Measurements from ENCODE around the gene HES5. TPM values are rescaled to one million over a fixed set of nuclear protein-coding genes. Genes with fewer than 3 reads are reported as not detected.

The HES5 gene
- total RNA-seq, 1 experiment from 2014 or later, result not detected

- no peaks in the 10 kb centered on the region for H3K36me3 Mint-ChIP-seq (ENCODE audit: insufficient read depth in 1 of 3, low read depth in 3 of 3)
- no peak overlapping the region for H2AFZ ChIP-seq (ENCODE audit: low read length)
- no peak for DNase-seq
- H3K4me3 Mint-ChIP-seq, result no peak overlapping the region
- no peaks in the 10 kb centered on the region for H3K23me2 ChIP-seq (ENCODE audit: insufficient read length, low read depth, low read length, poor library complexity, severe bottlenecking)
- no peaks in the 10 kb centered on the region for H3K79me1 ChIP-seq (ENCODE audit: insufficient read depth, low read depth, low read length, poor library complexity, severe bottlenecking)
- WGBS (ENCODE audit: extremely low coverage, insufficient read length, low lambda C conversion rate), result no CpG with 5 or more reads among the region's 7 CpGs
- no peak overlapping the region for H3K23ac ChIP-seq (ENCODE audit: insufficient read length, low read depth, low read length)
- peaks cover 22% of the 10 kb centered on the region; the same call in 1 of the 2 replicates for H3K27me3 ChIP-seq (ENCODE audit: insufficient read depth, low read length)
- H2BK5ac ChIP-seq (ENCODE audit: insufficient read length, low read length), result no peak overlapping the region
- H3K79me2 ChIP-seq (ENCODE audit: insufficient read depth, low read length), result no peaks in the 10 kb centered on the region
- H3K14ac ChIP-seq (ENCODE audit: insufficient read depth, low read length), result no peak overlapping the region
- H4K5ac ChIP-seq (ENCODE audit: insufficient read length, low read depth, low read length), result no peak overlapping the region
- H3K9me3 Mint-ChIP-seq, result peaks cover 0 to 3% of the 10 kb centered on the region in 2 experiments; a peak in 2 of 5 replicates
- H2BK12ac ChIP-seq (ENCODE audit: insufficient read length, low read depth, low read length), result no peak overlapping the region
- peaks cover 10 to 22% of the 10 kb centered on the region in 2 experiments for H3K4me1 Mint-ChIP-seq
- no peaks in the 10 kb centered on the region for H3K9me3 ChIP-seq (ENCODE audit: control insufficient read depth, low read depth, low read length)
- no peak overlapping the region for H3K4ac ChIP-seq (ENCODE audit: low read depth, low read length)
- no peak overlapping the region for H4K8ac ChIP-seq (replicated peaks; ENCODE audit: insufficient read length, low read depth, low read length)
- no peak overlapping the region for H3K18ac ChIP-seq (ENCODE audit: insufficient read length, low read depth, low read length)
- no peak overlapping the region for H3K4me2 ChIP-seq (ENCODE audit: insufficient read depth, insufficient read length, low read length)
- no peak for TF ChIP-seq CTCF (conservative IDR thresholded peaks at IDR 0.05)
- no peak overlapping the region for H2BK120ac ChIP-seq (ENCODE audit: low read depth, low read length, poor library complexity, severe bottlenecking)
- peaks cover 3% of the 10 kb centered on the region for H4K20me1 ChIP-seq (ENCODE audit: control insufficient read depth, insufficient read depth, insufficient read length)
- no peak overlapping the region for H3K56ac ChIP-seq (ENCODE audit: insufficient read length, low read depth, low read length)
- no peak overlapping the region for H4K91ac ChIP-seq (ENCODE audit: insufficient read length, low read depth, low read length)
- H3T11ph ChIP-seq (ENCODE audit: low read length), result no peak overlapping the region
- peaks cover 97% of the 10 kb centered on the region for H3K27me3 Mint-ChIP-seq (ENCODE audit: low read depth)
- no peak overlapping the region for H3K9ac ChIP-seq (ENCODE audit: extremely low read depth, insufficient read length, low read length)
- H3K27ac ChIP-seq (ENCODE audit: insufficient read length, low read depth, low read length), result no peak overlapping the region
- H3K27ac Mint-ChIP-seq, result no peak overlapping the region
- H2BK15ac ChIP-seq (ENCODE audit: low read depth, low read length), result no peak overlapping the region
- H2BK20ac ChIP-seq (ENCODE audit: low read depth, low read length, poor library complexity, severe bottlenecking), result no peak overlapping the region
- no peaks in the 10 kb centered on the region for H3K4me1 ChIP-seq (ENCODE audit: insufficient read depth, low read length)
- no peak overlapping the region for H2AK5ac ChIP-seq (ENCODE audit: insufficient read length, low read length)
Observed at GRCh38 chr1:2534315-2534686, 4.2 kb upstream of the HES5 start.
